BLaER1 (cell line): Measurements from ENCODE around the gene ASIC5.

Experiments used
- H3K27ac ChIP-seq: shearing (Covaris generic); formaldehyde crosslinking; 2 replicates; pipeline ENCODE4 v1.8.1; 2022
- H3K27me3 ChIP-seq: shearing (Covaris generic); formaldehyde crosslinking; 2 replicates; pipeline ENCODE4 v1.8.1; 2022
- H3K36me3 ChIP-seq: shearing (Covaris generic); formaldehyde crosslinking; 2 replicates; pipeline ENCODE4 v1.8.1; 2022
- H3K4me1 ChIP-seq: shearing (Covaris generic); formaldehyde crosslinking; 2 replicates; pipeline ENCODE4 v1.8.1; 2022
- H3K4me2 ChIP-seq: shearing (Covaris generic); formaldehyde crosslinking; 2 replicates; pipeline ENCODE4 v1.8.1; 2022
- H3K4me3 ChIP-seq: shearing (Covaris generic); formaldehyde crosslinking; 2 replicates; pipeline ENCODE4 v1.8.1; 2022
- H3K9ac ChIP-seq: shearing (Covaris generic); formaldehyde crosslinking; 2 replicates; pipeline ENCODE4 v1.8.1; 2022
- H3K9me3 ChIP-seq: shearing (Covaris generic); formaldehyde crosslinking; 2 replicates; pipeline ENCODE4 v1.8.1; 2022
- H4K20me1 ChIP-seq: shearing (Covaris generic); formaldehyde crosslinking; 2 replicates; pipeline ENCODE4 v1.8.1; 2022
- Cebpa-rat ChIP-seq: shearing (Covaris generic); IDR thresholded peaks from 2 replicates; pipeline ENCODE4 v1.8.1; 2022

ASIC5 gene, protein sequence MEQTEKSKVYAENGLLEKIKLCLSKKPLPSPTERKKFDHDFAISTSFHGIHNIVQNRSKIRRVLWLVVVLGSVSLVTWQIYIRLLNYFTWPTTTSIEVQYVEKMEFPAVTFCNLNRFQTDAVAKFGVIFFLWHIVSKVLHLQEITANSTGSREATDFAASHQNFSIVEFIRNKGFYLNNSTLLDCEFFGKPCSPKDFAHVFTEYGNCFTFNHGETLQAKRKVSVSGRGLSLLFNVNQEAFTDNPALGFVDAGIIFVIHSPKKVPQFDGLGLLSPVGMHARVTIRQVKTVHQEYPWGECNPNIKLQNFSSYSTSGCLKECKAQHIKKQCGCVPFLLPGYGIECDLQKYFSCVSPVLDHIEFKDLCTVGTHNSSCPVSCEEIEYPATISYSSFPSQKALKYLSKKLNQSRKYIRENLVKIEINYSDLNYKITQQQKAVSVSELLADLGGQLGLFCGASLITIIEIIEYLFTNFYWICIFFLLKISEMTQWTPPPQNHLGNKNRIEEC

DNA sequence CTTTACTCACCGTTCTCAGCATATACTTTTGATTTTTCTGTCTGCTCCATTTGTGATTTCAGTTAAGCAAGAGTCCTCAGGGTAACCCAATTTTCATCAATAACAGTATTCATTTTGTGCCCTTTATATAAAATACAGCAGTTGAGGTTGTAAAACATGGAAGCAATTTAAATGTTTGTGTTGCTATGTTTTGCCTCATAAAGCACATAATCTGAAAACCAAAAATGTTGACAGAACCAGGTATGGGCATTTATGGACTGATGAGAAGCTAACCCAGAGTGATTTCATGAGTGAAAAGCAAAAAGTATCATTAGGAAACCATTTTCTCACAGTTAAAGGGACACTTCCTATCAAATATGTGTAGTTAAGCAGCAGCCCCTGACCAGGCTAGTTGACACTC is at the start of gene ASIC5:
TSS of gene ASIC5 (minus strand) at position 101 of the 400 bp plus-strand sequence. CDS start at position 50, 51 bp downstream.
- H3K4me3 ChIP-seq = no peak within 1 kb of the TSS

DNA sequence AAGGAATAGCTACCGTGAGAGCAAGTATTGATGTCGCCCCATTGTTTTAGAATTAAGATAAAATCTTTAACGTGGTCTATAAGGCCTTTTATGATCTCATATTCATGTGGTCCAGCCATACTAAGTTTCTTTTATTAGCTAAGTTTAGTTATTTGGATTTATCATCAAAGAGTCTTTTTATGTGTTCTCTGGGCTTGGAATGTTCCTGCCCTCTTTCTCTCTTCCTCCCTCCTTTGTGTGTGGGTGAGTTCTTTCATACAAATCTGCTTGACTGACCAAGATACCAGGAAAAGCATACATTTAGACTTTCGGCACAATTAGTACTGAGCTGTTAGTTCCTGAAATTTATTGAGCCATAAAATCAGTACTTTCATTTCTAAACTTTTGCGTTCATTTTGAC is 48.7 kb upstream of the ASIC5 start:
- H3K4me2 ChIP-seq = no peak overlapping the region
- no peak overlapping the region for H3K9ac ChIP-seq
- no peak overlapping the region for H3K27ac ChIP-seq
- no peak for TF ChIP-seq Cebpa-rat
- H3K9me3 ChIP-seq = no peaks in the 10 kb centered on the region
- H4K20me1 ChIP-seq = no peaks in the 10 kb centered on the region
- no peaks in the 10 kb centered on the region for H3K4me1 ChIP-seq
- H3K36me3 ChIP-seq = no peaks in the 10 kb centered on the region
- H3K27me3 ChIP-seq = no peaks in the 10 kb centered on the region
- no peak overlapping the region for H3K4me3 ChIP-seq

More for the DNA sequence above, at the start of gene ASIC5:
- H4K20me1 ChIP-seq = no peaks in the 10 kb centered on the region
- H3K36me3 ChIP-seq = no peaks in the 10 kb centered on the region
- H3K9me3 ChIP-seq = peaks cover 12% of the 10 kb centered on the region
- no peak within 1 kb of the TSS for H3K27ac ChIP-seq
- H3K4me1 ChIP-seq = no peaks in the 10 kb centered on the region
- H3K27me3 ChIP-seq = no peaks in the 10 kb centered on the region
- H3K4me2 ChIP-seq = no peak within 1 kb of the TSS
- no peak within 1 kb of the TSS for H3K9ac ChIP-seq
- no peak for TF ChIP-seq Cebpa-rat

DNA sequence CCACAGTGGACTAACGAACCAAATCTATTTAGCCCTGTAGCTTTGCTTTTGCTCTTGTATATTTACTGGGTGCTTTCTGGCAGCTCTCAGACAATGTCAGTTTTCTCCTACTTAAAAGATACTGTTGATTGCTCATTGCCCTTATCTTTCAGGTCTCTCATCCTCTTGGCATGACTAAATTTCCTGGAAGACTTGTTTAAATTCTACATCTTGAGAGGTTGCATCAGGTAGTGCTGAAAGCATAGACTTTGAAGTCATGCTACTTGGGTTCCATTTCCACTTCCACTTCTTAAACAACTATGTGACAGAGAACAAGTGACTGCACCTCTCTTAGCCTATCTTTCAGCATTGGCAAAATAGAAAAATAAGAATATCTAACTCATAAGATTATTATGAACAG is 45.8 kb upstream of the ASIC5 start:
- Histone ChIP-seq H3K4me3 (no peak overlapping the region), H4K20me1 (no peaks in the 10 kb centered on the region), H3K4me1 (peaks cover 5% of the 10 kb centered on the region), H3K9ac (no peak overlapping the region), H3K36me3 (no peaks in the 10 kb centered on the region), H3K27ac (no peak overlapping the region), H3K4me2 (no peak overlapping the region), H3K9me3 (no peaks in the 10 kb centered on the region), H3K27me3 (no peaks in the 10 kb centered on the region)
- no peak for TF ChIP-seq Cebpa-rat

DNA sequence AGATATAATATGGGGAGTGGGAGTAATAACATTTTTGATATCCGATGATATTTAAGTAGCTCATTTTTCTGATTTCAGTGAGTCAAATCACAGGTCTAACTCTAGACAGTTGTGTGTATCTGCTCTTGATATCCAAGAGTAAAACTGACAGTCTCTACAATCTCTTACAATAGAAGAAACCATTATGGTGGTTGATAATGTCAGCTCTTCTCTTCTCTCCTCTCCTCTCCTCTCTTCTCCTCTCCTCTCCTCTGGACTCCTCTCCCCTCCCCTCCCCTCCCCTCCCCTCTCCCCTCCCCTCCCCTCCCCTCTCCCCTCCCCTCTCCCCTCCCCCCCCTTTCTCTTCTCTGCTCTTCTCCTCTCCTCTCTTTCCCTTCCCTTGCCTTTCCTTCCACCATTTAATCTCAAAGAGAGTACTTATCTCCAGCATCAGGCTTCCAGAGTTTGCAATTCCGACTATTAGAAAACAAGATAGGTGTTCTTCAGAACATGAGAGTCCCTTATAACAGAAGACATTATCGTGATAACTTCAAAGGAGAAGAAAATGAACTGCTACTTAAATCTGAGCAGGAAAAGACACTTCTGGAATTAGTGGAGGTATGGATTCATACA is 43.6 kb upstream of the ASIC5 start:
- no peaks in the 10 kb centered on the region for H3K27me3 ChIP-seq
- H3K4me3 ChIP-seq = no peak overlapping the region
- TF ChIP-seq Cebpa-rat = no peak
- peaks cover 8% of the 10 kb centered on the region for H3K4me1 ChIP-seq
- no peaks in the 10 kb centered on the region for H3K36me3 ChIP-seq
- no peak overlapping the region for H3K9ac ChIP-seq
- no peaks in the 10 kb centered on the region for H3K9me3 ChIP-seq
- no peak overlapping the region for H3K4me2 ChIP-seq
- no peaks in the 10 kb centered on the region for H4K20me1 ChIP-seq
- no peak overlapping the region for H3K27ac ChIP-seq

DNA sequence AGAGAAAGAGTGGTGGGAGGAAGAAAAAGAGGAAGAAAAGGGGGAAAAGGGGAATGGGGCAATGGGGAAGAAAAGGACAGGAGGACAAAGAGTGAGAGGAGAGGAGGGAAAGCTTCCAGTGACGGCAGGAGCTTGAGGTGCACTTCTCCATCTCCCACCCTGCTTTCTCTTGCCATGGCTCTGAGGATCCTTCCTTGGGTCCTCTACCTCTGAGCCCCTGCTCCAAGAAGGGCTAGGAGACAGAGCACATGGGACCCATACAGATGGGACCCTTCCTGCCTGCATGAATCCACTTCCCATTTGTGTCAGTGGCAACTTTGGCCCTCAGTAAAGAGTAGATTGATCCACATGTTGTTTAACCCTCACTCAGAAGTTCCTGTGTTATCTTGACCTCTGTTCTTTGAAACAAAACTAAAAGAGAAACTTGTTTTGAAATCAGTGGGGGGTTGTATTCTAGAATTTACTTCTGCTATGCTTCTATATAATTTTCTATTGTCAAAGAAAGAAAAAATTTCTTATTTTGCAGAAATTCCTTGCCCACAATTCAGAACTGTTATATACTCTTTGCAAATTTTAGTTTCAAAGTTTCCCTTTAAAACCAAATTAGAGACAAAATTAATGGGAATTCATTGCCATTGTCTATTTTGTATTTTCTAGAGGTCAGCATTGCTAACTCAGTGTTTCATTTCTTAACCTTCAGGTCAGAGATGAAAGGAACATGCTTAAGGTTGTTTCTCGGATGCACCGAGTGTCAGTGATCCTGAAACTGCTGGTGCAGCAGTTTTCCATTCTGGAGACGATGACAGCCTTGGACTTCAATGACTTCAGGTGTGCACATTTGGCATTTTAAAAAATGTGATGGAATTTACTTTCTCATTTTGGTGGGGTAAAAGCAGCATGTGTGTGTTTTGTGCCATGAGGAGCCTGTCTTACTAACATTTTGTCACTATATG is 42.4 kb upstream of the ASIC5 start:
- Histone ChIP-seq H3K36me3 (no peaks in the 10 kb centered on the region), H3K4me1 (peaks cover 8% of the 10 kb centered on the region), H3K27ac (no peak overlapping the region), H3K4me3 (no peak overlapping the region), H3K4me2 (no peak overlapping the region), H4K20me1 (no peaks in the 10 kb centered on the region), H3K9ac (no peak overlapping the region), H3K27me3 (no peaks in the 10 kb centered on the region), H3K9me3 (no peaks in the 10 kb centered on the region)
- no peak for TF ChIP-seq Cebpa-rat

DNA sequence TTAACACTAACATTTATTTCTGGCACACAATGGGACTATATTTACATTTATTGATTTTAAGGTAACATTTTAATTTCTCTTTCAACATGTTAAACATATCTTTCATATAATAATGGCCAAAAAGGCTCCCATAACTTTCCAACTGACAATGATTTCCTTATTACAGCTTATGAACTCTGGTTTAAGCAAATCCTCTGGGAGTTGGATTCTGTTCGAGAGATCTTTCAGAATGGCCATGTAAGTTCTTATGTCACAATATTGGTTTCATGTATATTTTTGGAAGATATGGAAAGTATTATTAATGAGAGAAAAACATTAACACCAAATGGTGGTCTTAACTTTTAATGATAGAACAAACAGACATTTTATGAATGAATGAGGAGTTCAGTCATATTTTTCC is 41.5 kb upstream of the ASIC5 start:
- no peak overlapping the region for H3K9ac ChIP-seq

DNA sequence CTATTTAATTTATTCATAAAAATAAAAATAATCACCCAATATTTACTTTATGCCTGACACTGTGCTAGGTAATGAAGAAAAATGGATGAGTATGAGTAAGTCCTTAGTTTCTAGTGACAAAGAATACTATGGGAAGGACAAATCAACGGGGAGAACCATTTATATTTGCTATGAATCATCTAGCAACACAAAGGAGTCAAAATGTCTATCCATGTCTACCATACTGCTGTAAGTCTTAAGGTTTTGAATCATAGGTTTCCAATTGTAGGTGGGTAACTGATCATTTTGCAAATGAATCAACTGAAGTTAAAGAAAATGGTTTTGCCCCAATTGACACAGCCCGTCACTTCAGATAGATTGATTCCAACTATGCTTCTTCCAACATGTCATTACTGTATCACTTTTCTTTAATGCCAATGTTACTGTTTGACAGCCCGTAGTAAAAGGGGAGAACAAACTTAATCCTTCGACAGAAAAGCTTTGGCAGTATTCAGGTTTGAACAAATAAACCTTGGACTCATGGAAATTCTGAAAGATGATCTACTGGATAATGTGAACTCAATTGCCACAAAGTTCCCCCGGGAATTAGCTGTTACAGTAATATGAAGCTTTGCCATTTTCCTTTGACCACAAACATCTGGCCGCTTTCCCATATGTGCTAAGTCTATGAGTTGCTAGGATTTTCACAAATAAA is 40.6 kb upstream of the ASIC5 start:
- H3K4me3 ChIP-seq = no peak overlapping the region
- no peaks in the 10 kb centered on the region for H3K9me3 ChIP-seq
- H3K36me3 ChIP-seq = no peaks in the 10 kb centered on the region
- H3K4me2 ChIP-seq = peak overlapping the region; percentile 31
- peaks cover 8% of the 10 kb centered on the region for H3K4me1 ChIP-seq
- no peak for TF ChIP-seq Cebpa-rat
- no peak overlapping the region for H3K9ac ChIP-seq
- H3K27me3 ChIP-seq = no peaks in the 10 kb centered on the region
- no peaks in the 10 kb centered on the region for H4K20me1 ChIP-seq
- no peak overlapping the region for H3K27ac ChIP-seq

More for the DNA sequence above, 41.5 kb upstream of the ASIC5 start:
- H3K27ac ChIP-seq = no peak overlapping the region
- H4K20me1 ChIP-seq = no peaks in the 10 kb centered on the region
- no peak overlapping the region for H3K4me3 ChIP-seq
- H3K36me3 ChIP-seq = no peaks in the 10 kb centered on the region
- H3K4me1 ChIP-seq = peaks cover 8% of the 10 kb centered on the region
- no peaks in the 10 kb centered on the region for H3K9me3 ChIP-seq
- TF ChIP-seq Cebpa-rat = no peak
- H3K4me2 ChIP-seq = no peak overlapping the region
- no peaks in the 10 kb centered on the region for H3K27me3 ChIP-seq

DNA sequence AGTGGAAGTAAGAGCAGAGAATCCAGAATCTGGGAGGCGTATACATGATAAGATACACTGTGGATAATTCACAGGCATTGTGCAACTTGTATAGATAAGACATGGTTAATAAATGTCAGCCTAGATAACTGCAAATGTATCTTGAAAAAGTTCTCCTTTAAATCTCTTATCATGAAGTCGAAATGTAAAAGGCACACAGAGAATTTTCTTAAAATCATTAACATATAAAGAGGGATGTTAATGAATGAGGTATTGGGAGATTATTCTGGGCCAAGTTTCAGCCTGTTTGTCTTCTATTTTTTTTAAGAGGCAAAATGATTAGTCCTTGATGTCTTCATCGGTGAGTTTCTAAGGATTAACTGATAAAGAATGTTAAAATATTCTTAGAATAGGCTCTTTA is 38.3 kb upstream of the ASIC5 start:
- Histone ChIP-seq H3K9me3 (no peaks in the 10 kb centered on the region), H3K27ac (no peak overlapping the region), H3K4me1 (peaks cover 8% of the 10 kb centered on the region), H3K4me3 (no peak overlapping the region), H4K20me1 (no peaks in the 10 kb centered on the region), H3K9ac (no peak overlapping the region), H3K36me3 (no peaks in the 10 kb centered on the region), H3K27me3 (no peaks in the 10 kb centered on the region), H3K4me2 (no peak overlapping the region)
- TF ChIP-seq Cebpa-rat = no peak

DNA sequence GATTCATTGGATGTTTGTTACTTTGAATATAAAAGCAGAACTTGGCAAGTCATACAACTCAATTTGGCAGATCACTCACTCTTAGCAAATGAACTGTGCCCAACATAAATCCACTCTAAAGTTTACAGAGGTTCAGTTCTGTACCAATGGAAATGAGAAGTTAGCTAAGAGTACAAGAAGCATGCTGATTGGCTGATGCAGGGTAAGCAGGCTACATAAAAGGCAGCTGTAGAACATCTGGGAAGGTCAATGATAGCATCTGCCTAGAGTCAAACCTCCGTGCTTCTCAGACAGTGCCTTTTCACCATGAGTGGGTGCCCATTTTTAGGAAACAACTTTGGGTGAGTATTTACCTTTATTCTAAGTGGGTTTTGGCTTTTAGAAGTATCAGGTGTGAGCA is 37.4 kb upstream of the ASIC5 start, which contains the start of gene TDO2:
TSS of gene TDO2 (plus strand) at position 244 of the 400 bp plus-strand sequence. CDS start at position 307, 63 bp downstream.
- peaks cover 8% of the 10 kb centered on the region for H3K4me1 ChIP-seq

More for the DNA sequence above, 37.4 kb upstream of the ASIC5 start, which contains the start of gene TDO2:
- H3K27ac ChIP-seq = no peak within 1 kb of the TSS
- H4K20me1 ChIP-seq = no peaks in the 10 kb centered on the region
- no peaks in the 10 kb centered on the region for H3K27me3 ChIP-seq
- no peak within 1 kb of the TSS for H3K9ac ChIP-seq
- H3K4me3 ChIP-seq = no peak within 1 kb of the TSS
- no peaks in the 10 kb centered on the region for H3K36me3 ChIP-seq
- no peaks in the 10 kb centered on the region for H3K9me3 ChIP-seq
- TF ChIP-seq Cebpa-rat = no peak
- H3K4me2 ChIP-seq = no peak within 1 kb of the TSS
